8988T (cell line): ENCODE data around the gene KANK2.
"Not testable (repeated sequence)": the region's sequence is repeated elsewhere in the genome, so short reads cannot be mapped to it uniquely, and the experiment has no call there.

Source experiments
- DNase-seq: peaks from one replicate; pipeline ENCODE4 v3.0.0; 2011

Gene KANK2

GRCh38 chr19:11137542-11138384, 59.6 kb downstream of the KANK2 start:
- peak; percentile 37 for DNase-seq

DNA sequence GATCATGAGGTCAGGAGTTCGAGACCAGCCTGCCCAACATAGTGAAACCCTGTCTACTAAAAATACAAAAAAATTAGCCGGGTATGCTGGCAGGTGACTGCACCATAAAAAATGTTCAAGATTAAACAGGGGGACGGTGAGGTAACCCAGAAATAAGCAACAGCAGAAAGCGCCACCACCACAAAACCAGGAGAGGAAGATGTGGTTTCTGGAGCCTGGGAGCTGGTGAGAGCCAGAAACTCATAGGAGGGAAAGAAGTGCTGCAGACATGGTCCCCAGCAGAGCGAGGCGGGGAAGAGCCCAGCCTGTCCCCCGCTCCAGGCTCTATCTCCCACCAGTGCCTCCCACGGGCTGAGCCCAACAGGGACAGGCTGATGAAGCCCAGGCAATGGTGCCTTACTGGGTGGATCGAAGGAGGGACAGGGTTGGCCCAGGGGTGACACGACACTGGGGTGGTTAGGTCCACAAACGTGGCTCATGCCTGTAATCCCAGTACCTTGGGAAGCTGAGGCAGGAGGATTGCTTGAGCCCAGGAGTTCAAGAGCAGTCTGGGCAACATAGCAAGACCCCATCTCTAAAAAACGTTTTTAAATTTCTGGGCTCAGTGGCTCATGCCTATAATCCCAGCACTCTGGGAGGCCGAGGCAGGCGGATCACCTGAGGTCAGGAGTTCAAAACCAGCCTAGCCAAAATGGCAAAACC, 60.8 kb downstream of the KANK2 start:
- DNase-seq: no peak

- no peak for DNase-seq
Observed at GRCh38 chr19:11131471-11131870, 65.9 kb downstream of the KANK2 start.

- peak; percentile 71 for DNase-seq
Observed at GRCh38 chr19:11130824-11131455, 66.4 kb downstream of the KANK2 start.

GRCh38 chr19:11127905-11128304, 69.4 kb downstream of the KANK2 start:
- no peak for DNase-seq

GRCh38 chr19:11125994-11126685, 71.2 kb downstream of the KANK2 start:
- no peak for DNase-seq

DNA sequence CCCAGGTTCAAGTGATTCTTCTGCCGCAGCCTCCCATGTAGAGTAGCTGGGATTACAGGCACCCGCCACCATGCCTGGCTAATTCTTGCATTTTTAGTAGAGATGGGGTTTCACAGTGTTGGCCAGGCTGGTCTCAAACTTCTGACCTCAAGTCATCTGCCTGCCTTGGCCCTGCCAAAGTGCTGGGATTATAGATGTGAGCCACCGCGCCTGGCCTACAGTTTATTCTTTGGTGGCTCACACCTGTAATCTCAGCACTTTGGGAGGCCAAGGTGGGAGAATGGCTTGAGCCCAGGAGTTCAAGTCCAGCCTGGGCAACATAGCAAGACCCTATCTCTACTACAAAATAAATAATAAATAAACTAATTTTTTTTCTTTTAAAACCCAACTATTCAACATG, 73.2 kb downstream of the KANK2 start:
- DNase-seq: not testable (repeated sequence)

DNA sequence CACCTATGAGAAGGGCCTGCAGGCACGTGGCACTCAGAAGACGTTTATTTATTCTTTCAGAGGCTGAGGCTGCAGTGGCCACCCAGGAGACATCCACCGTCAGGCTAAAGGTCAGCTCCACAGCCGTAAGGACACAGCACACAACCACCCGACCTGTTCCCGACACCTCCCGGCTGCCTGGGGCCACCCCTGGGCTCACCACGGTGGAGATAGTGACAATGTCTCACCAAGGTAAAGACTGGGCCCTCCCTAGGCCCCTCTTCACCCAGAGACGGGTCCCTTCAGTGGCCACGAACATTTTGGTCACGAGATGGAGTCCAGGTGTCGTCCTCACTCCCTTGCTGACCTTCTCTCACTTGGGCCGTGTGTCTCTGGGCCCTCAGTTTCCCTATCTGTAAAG, 74.2 kb downstream of the KANK2 start:
- DNase-seq: no peak

- DNase-seq: not testable (repeated sequence)
Observed at GRCh38 chr19:11121963-11122362, 75.4 kb downstream of the KANK2 start.

GRCh38 chr19:11116507-11116906, 80.8 kb downstream of the KANK2 start:
- no peak for DNase-seq

DNA sequence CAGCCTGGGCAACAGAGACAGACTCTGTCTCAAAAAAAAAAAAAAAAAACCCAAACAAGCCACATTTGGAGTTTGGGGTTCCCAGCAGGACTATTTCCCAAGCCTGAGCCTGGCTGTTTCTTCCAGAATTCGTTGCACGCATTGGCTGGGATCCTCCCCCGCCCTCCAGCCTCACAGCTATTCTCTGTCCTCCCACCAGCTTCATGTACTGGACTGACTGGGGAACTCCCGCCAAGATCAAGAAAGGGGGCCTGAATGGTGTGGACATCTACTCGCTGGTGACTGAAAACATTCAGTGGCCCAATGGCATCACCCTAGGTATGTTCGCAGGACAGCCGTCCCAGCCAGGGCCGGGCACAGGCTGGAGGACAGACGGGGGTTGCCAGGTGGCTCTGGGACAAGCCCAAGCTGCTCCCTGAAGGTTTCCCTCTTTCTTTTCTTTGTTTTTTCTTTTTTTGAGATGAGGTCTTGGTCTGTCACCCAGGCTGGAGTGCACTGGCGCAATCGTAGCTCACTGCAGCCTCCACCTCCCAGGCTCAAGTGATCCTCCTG, 81.4 kb downstream of the KANK2 start:
- no peak for DNase-seq

DNA sequence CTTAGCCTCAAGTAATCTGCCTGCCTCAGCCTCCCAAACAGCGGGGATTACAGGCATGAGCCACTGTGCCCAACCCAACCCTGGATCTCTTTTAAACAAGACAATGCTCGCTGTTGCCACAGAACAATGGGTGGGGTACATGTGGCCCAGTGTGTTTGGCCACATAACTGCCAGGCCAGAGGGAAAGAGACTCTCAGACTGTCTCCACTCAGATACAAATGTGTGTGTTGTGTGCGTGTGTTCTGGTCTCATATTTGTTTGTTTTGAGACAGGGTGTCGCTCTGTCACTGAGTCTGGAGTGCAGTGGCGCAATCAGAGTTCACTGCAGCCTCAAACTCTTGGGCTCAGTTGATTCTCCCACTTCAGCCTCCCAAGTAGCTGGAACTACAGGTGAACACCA, 82.3 kb downstream of the KANK2 start:
- no peak for DNase-seq
